WTC11 (cell line): Measurements from ENCODE around the gene TNP1.

ENCODE experiments used
- NR1H2 ChIP-seq: sonication (generic); formaldehyde crosslinking; IDR thresholded peaks from 2 replicates; pipeline ENCODE4 v1.9.0; 2021; ENCODE audit warnings: mild to moderate bottlenecking, moderate library complexity, missing genetic modification reagents
- TF ChIP-seq, protein P1 (sequence below): fragments of 200-600 bp; IDR thresholded peaks from 2 replicates; pipeline ENCODE4 v1.8.0; 2022; ENCODE audit warnings: antibody characterized with exemption
- TF ChIP-seq, protein P2 (sequence below): sonication (generic); formaldehyde crosslinking; IDR thresholded peaks from 2 replicates; pipeline ENCODE4 v1.8.0; 2022; ENCODE audit warnings: mild to moderate bottlenecking, missing genetic modification reagents

- TF ChIP-seq, protein P1, sequence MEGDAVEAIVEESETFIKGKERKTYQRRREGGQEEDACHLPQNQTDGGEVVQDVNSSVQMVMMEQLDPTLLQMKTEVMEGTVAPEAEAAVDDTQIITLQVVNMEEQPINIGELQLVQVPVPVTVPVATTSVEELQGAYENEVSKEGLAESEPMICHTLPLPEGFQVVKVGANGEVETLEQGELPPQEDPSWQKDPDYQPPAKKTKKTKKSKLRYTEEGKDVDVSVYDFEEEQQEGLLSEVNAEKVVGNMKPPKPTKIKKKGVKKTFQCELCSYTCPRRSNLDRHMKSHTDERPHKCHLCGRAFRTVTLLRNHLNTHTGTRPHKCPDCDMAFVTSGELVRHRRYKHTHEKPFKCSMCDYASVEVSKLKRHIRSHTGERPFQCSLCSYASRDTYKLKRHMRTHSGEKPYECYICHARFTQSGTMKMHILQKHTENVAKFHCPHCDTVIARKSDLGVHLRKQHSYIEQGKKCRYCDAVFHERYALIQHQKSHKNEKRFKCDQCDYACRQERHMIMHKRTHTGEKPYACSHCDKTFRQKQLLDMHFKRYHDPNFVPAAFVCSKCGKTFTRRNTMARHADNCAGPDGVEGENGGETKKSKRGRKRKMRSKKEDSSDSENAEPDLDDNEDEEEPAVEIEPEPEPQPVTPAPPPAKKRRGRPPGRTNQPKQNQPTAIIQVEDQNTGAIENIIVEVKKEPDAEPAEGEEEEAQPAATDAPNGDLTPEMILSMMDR: no peak
- TF ChIP-seq NR1H2 (CRISPR knock-in tag): no peak
- TF ChIP-seq, protein P2, sequence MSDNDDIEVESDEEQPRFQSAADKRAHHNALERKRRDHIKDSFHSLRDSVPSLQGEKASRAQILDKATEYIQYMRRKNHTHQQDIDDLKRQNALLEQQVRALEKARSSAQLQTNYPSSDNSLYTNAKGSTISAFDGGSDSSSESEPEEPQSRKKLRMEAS (CRISPR knock-in tag): no peak
Observed at GRCh38 chr2:216866515-216867095, 6.7 kb upstream of the TNP1 start.
